ENCODE results near the gene METTL25B. TPM values are rescaled to one million over a fixed set of nuclear protein-coding genes. Genes with fewer than 3 reads are reported as not detected.
A peak's percentile ranks its signal among the peaks of the same experiment; 100 is the strongest.

Gene METTL25B
- total and polyA plus RNA-seq, 8 donors, result 15.2 to 90.2 (median 53.5) TPM

DNA sequence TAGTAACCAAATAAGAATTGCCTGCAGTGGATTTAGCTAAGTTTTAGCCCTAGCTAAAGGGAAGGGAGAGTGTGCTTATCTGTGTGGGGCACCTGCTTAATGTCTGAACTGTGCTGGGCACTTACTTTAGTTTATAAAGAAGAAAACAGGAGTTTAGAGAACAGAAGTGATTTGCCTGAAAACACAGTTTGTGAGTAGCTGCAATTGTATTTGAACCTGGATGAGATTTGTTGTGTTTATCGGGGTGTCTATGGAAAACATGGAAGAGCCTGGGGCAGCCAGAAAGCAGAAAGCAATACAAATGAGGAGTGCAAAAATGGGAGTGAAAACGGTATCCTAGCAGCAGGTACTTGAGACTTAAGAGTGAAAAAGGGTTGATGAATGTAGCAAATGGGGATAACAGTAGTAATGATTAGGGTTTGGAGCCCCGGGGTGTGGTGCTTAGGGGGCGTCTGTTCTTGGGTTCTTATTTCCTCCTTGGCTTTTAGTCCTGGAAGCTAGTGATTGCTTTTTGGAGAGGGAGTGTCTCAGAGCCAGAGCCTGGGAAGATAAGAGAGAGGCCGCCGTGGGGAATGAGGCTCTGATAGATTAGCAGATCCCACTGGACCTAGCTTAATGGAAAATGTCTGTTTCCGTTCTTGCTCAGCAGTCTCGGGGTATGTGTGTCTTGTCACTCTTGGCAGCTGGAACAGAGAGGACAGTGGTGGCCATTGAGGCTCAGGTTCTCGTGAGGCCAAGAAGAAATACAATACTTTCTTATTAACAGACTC is 44.6 kb downstream of the METTL25B start:
- H3K36me3 ChIP-seq, result peaks cover 5 to 19% (median 15%) of the 10 kb centered on the region in 4 donors
- TF ChIP-seq CTCF (IDR thresholded peaks at IDR 0.05) (no peak), POLR2AphosphoS5 (IDR thresholded peaks at IDR 0.05) (no peak), EP300 (IDR thresholded peaks at IDR 0.05) (no peak), POLR2A (IDR thresholded peaks at IDR 0.05) (no peak)
- peak in 1 of 2 donors; percentile 69 for DNase-seq
- H3K4me3 ChIP-seq, result no peak overlapping the region
- H3K27me3 ChIP-seq, result no peaks in the 10 kb centered on the region
- H3K4me1 ChIP-seq, result peaks cover 61 to 90% (median 74%) of the 10 kb centered on the region in 4 donors
- peak overlapping the region in 2 of 5 donors; percentile 4 to 6 for H3K27ac ChIP-seq
- 23 to 50% (median 41%) methylated on average over 9 of the region's 9 CpGs for WGBS, 5 donors
- intact Hi-C loops (cut with DNase I; ENCODE audit: low total_unique reads), result no loop called here
- no peaks in the 10 kb centered on the region for H3K9me3 ChIP-seq

- no peaks in the 10 kb centered on the region for H3K9me3 ChIP-seq
- 83 to 92% (median 87%) methylated on average over 3 of the region's 3 CpGs for WGBS, 5 donors
- H3K36me3 ChIP-seq, result peaks cover 5 to 19% (median 15%) of the 10 kb centered on the region in 4 donors
- H3K27ac ChIP-seq, result no peak overlapping the region
- TF ChIP-seq POLR2AphosphoS5 (IDR thresholded peaks at IDR 0.05) (no peak), EP300 (IDR thresholded peaks at IDR 0.05) (no peak), POLR2A (IDR thresholded peaks at IDR 0.05) (no peak), CTCF (IDR thresholded peaks at IDR 0.05) (no peak)
- H3K27me3 ChIP-seq, result no peaks in the 10 kb centered on the region
- H3K4me1 ChIP-seq, result peaks cover 55 to 90% (median 71%) of the 10 kb centered on the region in 4 donors
- no peak overlapping the region for H3K4me3 ChIP-seq
- intact Hi-C loops (cut with DNase I; ENCODE audit: low total_unique reads), result no loop called here
- DNase-seq, result no peak
These were observed 45.3 kb downstream of the METTL25B start for GRCh38 chr1:156773607-156774006.

DNA sequence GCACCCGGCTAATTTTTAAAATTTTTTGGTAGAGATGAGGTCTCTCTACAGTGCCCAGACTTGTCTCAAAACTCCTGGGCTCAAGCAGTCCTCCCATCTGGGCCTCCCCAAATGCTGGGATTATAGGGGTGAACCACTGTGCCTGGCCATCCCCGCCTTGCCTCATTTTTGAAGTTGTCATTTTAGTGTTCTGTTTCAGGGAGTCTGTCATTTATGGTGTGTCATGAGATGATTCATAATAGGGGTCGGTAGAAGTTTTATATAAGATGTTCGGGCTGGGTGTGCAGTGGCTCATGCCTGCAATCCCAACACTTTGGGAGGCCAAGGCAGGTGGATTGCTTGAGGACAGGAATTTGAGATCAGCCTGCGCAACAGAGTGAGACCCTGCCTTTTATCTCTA is 47.5 kb downstream of the METTL25B start:
- no peaks in the 10 kb centered on the region for H3K27me3 ChIP-seq
- H3K4me3 ChIP-seq, result no peak overlapping the region
- DNase-seq, result no peak
- H3K4me1 ChIP-seq, result peaks cover 34 to 69% (median 49%) of the 10 kb centered on the region in 4 donors
- no peaks in the 10 kb centered on the region for H3K9me3 ChIP-seq
- TF ChIP-seq EP300 (IDR thresholded peaks at IDR 0.05), result no peak
- TF ChIP-seq CTCF (IDR thresholded peaks at IDR 0.05), result no peak
- TF ChIP-seq POLR2A (IDR thresholded peaks at IDR 0.05), result no peak
- no peak for TF ChIP-seq POLR2AphosphoS5 (IDR thresholded peaks at IDR 0.05)
- H3K27ac ChIP-seq, result no peak overlapping the region
- 80 to 88% (median 85%) methylated on average over 5 of the region's 5 CpGs for WGBS, 5 donors
- intact Hi-C loops (cut with DNase I; ENCODE audit: low total_unique reads), result no loop called here
- H3K36me3 ChIP-seq, result peaks cover 0 to 14% (median 8%) of the 10 kb centered on the region in 4 donors

GRCh38 chr1:156776942-156777341 is 48.7 kb downstream of the METTL25B start:
- intact Hi-C loops (cut with DNase I; ENCODE audit: low total_unique reads), result no loop called here
- H3K4me3 ChIP-seq, result no peak overlapping the region
- peaks cover 5 to 11% (median 8%) of the 10 kb centered on the region in 4 donors for H3K36me3 ChIP-seq
- H3K27ac ChIP-seq, result no peak overlapping the region
- no peaks in the 10 kb centered on the region for H3K9me3 ChIP-seq
- peaks cover 29 to 67% (median 45%) of the 10 kb centered on the region in 4 donors for H3K4me1 ChIP-seq
- DNase-seq, result no peak
- H3K27me3 ChIP-seq, result no peaks in the 10 kb centered on the region
- TF ChIP-seq POLR2A (IDR thresholded peaks at IDR 0.05) (no peak), CTCF (IDR thresholded peaks at IDR 0.05) (no peak)
- 57 to 64% (median 61%) methylated on average over 4 of the region's 4 CpGs for WGBS, 5 donors

Measured in stomach (tissue), 9 donors.